ENCODE measurements around the gene CCDC50. TPM values are rescaled to one million over a fixed set of nuclear protein-coding genes. Genes with fewer than 3 reads are reported as not detected.

The CCDC50 gene
- total and polyA plus RNA-seq, 12 donors, result 18.3 to 92.1 (median 61.8) TPM

DNA sequence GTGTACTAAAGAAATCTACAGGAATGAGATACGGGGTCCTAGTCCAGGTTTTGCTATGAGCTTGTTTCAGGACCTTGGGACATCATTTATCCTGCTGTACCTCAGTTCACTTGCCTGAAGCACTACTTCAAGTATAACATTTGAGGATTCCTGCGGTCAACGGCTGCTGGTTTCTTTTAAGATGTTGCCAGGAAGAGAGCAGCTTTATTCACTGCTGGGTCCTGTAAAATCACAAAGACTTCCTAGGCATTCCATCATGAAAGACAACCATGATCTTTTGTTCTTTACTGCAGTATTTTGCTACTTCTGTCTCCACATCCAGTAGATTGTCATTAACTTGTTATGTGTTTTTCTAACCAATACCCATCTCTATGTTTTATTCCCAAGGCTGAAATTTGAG, 70.7 kb downstream of the CCDC50 start:
- DNase-seq, result no peak
- Histone ChIP-seq H3K27me3 (no peaks in the 10 kb centered on the region), H3K9me3 (replicated peaks in 1 of 3) (no peaks in the 10 kb centered on the region), H3K27ac (no peak overlapping the region), H3K4me1 (replicated peaks in 1 of 2) (peaks cover 0 to 1% of the 10 kb centered on the region in 2 donors), H3K36me3 (replicated peaks in 1 of 2) (peaks cover 0 to 7% of the 10 kb centered on the region in 2 donors), H3K4me3 (no peak overlapping the region)
- no peak for TF ChIP-seq POLR2A (IDR thresholded peaks at IDR 0.05)
- no peak for TF ChIP-seq CTCF (IDR thresholded peaks at IDR 0.05)
- 81 to 93% (median 90%) methylated on average over 3 of the region's 3 CpGs for WGBS, 4 donors
- intact Hi-C loops (cut with DNase I), result loop anchor here in 1 of 2 donors (10.0 kb wide), 1 partner anchor 155 kb away; no protein-coding TSS in a partner anchor

DNA sequence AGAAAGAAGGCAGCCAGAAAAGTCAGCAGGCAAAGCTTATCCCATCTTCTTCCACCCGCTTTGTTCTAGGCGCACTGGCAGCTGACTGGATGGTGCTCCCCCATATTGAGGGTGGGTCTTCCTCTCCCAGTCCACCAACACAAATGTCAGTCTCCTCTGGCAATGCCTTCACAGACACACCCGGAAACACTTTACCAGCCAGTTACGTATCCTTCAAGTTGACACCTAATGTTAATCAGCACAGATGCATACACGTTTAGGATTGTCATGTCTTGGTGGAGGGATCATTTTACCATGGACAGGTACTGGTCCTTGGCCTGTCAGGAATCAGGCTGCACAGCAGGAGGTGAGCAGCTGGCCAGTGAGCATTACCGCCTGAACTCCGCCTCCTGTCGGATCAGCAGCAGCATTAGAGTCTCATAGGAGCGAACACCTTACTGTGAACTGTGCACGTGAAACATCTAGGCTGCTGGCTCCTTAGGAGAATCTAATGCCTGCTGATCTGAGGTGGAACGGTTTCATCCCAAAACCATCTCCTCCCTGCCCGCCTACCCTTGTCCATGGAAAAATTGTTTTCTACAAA, 72.7 kb downstream of the CCDC50 start:
- DNase-seq, result no peak
- H3K27me3 ChIP-seq, result no peaks in the 10 kb centered on the region
- H3K4me1 ChIP-seq (replicated peaks in 1 of 2), result no peaks in the 10 kb centered on the region
- TF ChIP-seq POLR2A (IDR thresholded peaks at IDR 0.05), result no peak
- no peak for TF ChIP-seq CTCF (IDR thresholded peaks at IDR 0.05)
- H3K27ac ChIP-seq, result no peak overlapping the region
- H3K4me3 ChIP-seq, result no peak overlapping the region
- intact Hi-C loops (cut with DNase I), result no loop called here
- WGBS, 4 donors, result 81 to 91% (median 89%) methylated on average over 10 to 12 of the region's 12 CpGs
- no peaks in the 10 kb centered on the region for H3K9me3 ChIP-seq (replicated peaks in 1 of 3)
- H3K36me3 ChIP-seq (replicated peaks in 1 of 2), result no peaks in the 10 kb centered on the region

- WGBS, 4 donors, result 93 to 96% (median 95%) methylated on average over 3 of the region's 3 CpGs
- intact Hi-C loops (cut with DNase I), result loop anchor here in 1 of 2 donors (10.0 kb wide), 1 partner anchor 1035 kb away; no protein-coding TSS in a partner anchor
Observed at GRCh38 chr3:191409791-191410359, 80.7 kb downstream of the CCDC50 start.

DNA sequence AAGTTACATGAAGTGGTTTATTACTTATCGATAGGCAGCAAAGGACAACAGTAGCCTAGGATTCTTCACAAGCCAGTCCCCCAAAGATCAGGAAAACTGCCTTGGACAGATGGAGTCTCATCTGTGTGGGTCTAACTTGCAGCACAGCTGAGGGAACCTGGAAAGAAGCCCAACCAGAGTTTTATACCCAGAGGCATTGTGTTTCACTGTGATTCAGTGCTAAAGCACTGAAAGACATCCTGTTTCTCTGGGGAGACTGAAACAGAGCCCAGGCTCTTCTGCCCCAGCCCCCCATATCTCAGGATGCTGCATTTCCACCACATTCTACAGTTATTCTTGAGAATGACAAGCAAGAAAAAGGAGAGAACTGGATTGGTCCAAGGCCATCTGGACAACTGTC, 83.6 kb downstream of the CCDC50 start:
- no peaks in the 10 kb centered on the region for H3K36me3 ChIP-seq (replicated peaks in 1 of 2)
- no peak overlapping the region for H3K27ac ChIP-seq
- TF ChIP-seq POLR2A (IDR thresholded peaks at IDR 0.05) (no peak), CTCF (IDR thresholded peaks at IDR 0.05) (no peak)
- H3K27me3 ChIP-seq, result no peaks in the 10 kb centered on the region
- peaks cover 0 to 3% of the 10 kb centered on the region in 2 donors for H3K4me1 ChIP-seq (replicated peaks in 1 of 2)
- 81 to 95% (median 85%) methylated on average over 1 of the region's 1 CpG for WGBS, 4 donors
- H3K4me3 ChIP-seq, result no peak overlapping the region
- no peaks in the 10 kb centered on the region for H3K9me3 ChIP-seq (replicated peaks in 1 of 3)
- DNase-seq, result no peak
- intact Hi-C loops (cut with DNase I), result loop anchor here in 1 of 2 donors (10.0 kb wide), 1 partner anchor 1032 kb away; no protein-coding TSS in a partner anchor

More at GRCh38 chr3:191409791-191410359, 80.7 kb downstream of the CCDC50 start:
- Histone ChIP-seq H3K9me3 (replicated peaks in 1 of 3) (no peaks in the 10 kb centered on the region), H3K4me1 (replicated peaks in 1 of 2) (peaks cover 0 to 3% of the 10 kb centered on the region in 2 donors), H3K27me3 (no peaks in the 10 kb centered on the region), H3K36me3 (replicated peaks in 1 of 2) (no peaks in the 10 kb centered on the region), H3K4me3 (no peak overlapping the region), H3K27ac (no peak overlapping the region)
- TF ChIP-seq CTCF (IDR thresholded peaks at IDR 0.05) (no peak), POLR2A (IDR thresholded peaks at IDR 0.05) (no peak)
- DNase-seq, result no peak

Measured in adrenal gland (tissue), 12 donors.